ENCODE measurements around the gene CTNND2.

Gene CTNND2

DNA sequence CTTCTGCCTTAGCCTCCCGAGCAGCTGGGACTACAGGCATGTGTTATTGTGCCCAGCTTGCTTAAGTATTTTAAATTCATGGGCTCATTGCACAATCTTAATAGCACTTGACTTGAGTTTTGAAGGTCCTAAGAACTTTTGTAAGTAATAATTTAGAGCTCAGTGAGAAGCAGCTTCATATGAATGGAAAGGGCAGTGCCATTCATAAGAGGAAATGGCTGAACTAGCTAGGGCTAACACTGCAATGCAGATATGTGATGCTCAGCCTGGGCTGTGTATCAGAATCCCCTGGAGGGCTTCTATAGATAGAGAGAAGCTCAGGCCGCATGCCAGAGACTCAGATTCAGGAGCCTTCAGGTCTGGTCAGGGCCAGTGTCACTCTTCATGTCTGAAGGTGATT is 847.7 kb downstream of the CTNND2 start:
- Histone ChIP-seq H3K4me1 (ENCODE audit: control insufficient read depth in 1 of 2, insufficient read depth in 2 of 2, low read length in 2 of 2) (no peaks in the 10 kb centered on the region), H3K4me3 (ENCODE audit: low read depth in 1 of 2, low read length in 2 of 2) (no peak overlapping the region), H3K27ac (ENCODE audit: low read depth, low read length) (no peak overlapping the region), H3K27me3 (ENCODE audit: control insufficient read depth in 1 of 2, insufficient read depth in 2 of 2, low read length in 2 of 2) (no peaks in the 10 kb centered on the region), H3K9ac (ENCODE audit: low read depth in 1 of 2, low read length in 2 of 2) (no peak overlapping the region), H3K9me3 (ENCODE audit: control insufficient read depth in 1 of 2, low read length in 2 of 2) (no peaks in the 10 kb centered on the region), H3K36me3 (ENCODE audit: control insufficient read depth in 1 of 2, insufficient read depth in 2 of 2, low read length in 2 of 2) (no peaks in the 10 kb centered on the region)

GRCh38 chr5:11054014-11054413 is 850.2 kb downstream of the CTNND2 start:
- no peaks in the 10 kb centered on the region for H3K4me1 ChIP-seq (ENCODE audit: control insufficient read depth in 1 of 2, insufficient read depth in 2 of 2, low read length in 2 of 2)
- H3K9me3 ChIP-seq (ENCODE audit: control insufficient read depth in 1 of 2, low read length in 2 of 2), result no peaks in the 10 kb centered on the region
- no peaks in the 10 kb centered on the region for H3K27me3 ChIP-seq (ENCODE audit: control insufficient read depth in 1 of 2, insufficient read depth in 2 of 2, low read length in 2 of 2)
- no peak overlapping the region for H3K9ac ChIP-seq (ENCODE audit: low read depth in 1 of 2, low read length in 2 of 2)
- H3K27ac ChIP-seq (ENCODE audit: low read depth, low read length), result no peak overlapping the region
- no peak overlapping the region for H3K4me3 ChIP-seq (ENCODE audit: low read depth in 1 of 2, low read length in 2 of 2)
- no peaks in the 10 kb centered on the region for H3K36me3 ChIP-seq (ENCODE audit: control insufficient read depth in 1 of 2, insufficient read depth in 2 of 2, low read length in 2 of 2)

- Histone ChIP-seq H3K9me3 (ENCODE audit: control insufficient read depth in 1 of 2, low read length in 2 of 2) (no peaks in the 10 kb centered on the region), H3K27ac (ENCODE audit: low read depth, low read length) (no peak overlapping the region), H3K36me3 (ENCODE audit: control insufficient read depth in 1 of 2, insufficient read depth in 2 of 2, low read length in 2 of 2) (no peaks in the 10 kb centered on the region), H3K9ac (ENCODE audit: low read depth in 1 of 2, low read length in 2 of 2) (no peak overlapping the region), H3K4me1 (ENCODE audit: control insufficient read depth in 1 of 2, insufficient read depth in 2 of 2, low read length in 2 of 2) (no peaks in the 10 kb centered on the region), H3K27me3 (ENCODE audit: control insufficient read depth in 1 of 2, insufficient read depth in 2 of 2, low read length in 2 of 2) (no peaks in the 10 kb centered on the region), H3K4me3 (ENCODE audit: low read depth in 1 of 2, low read length in 2 of 2) (no peak overlapping the region)
Observed at GRCh38 chr5:11052871-11053270, 851.4 kb downstream of the CTNND2 start.

- Histone ChIP-seq H3K9ac (ENCODE audit: low read depth in 1 of 2, low read length in 2 of 2) (no peak overlapping the region), H3K27ac (ENCODE audit: low read depth, low read length) (no peak overlapping the region), H3K4me1 (ENCODE audit: control insufficient read depth in 1 of 2, insufficient read depth in 2 of 2, low read length in 2 of 2) (no peaks in the 10 kb centered on the region), H3K36me3 (ENCODE audit: control insufficient read depth in 1 of 2, insufficient read depth in 2 of 2, low read length in 2 of 2) (no peaks in the 10 kb centered on the region), H3K9me3 (ENCODE audit: control insufficient read depth in 1 of 2, low read length in 2 of 2) (no peaks in the 10 kb centered on the region), H3K4me3 (ENCODE audit: low read depth in 1 of 2, low read length in 2 of 2) (no peak overlapping the region), H3K27me3 (ENCODE audit: control insufficient read depth in 1 of 2, insufficient read depth in 2 of 2, low read length in 2 of 2) (no peaks in the 10 kb centered on the region)
Observed at GRCh38 chr5:11050596-11051304, 853.5 kb downstream of the CTNND2 start.

DNA sequence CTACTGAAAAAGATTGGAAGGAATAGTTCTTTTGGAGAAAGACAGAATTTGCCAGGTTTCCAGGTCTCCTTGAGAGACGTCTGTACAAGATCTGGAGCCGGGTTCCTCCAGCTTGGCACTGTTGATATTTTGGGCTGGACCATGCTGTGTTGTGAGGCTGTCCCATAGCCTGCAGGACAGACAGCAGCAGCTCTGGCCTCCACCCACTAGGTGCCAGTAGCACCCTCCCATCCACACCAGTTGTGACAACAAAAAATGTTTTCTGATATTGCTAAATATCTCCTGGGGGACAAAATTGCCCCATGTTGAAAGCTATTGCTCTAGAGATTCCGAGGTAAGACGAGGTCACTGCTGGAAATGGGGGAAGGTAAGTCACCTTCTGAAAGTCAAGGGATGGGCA is 855.5 kb downstream of the CTNND2 start:
- Histone ChIP-seq H3K9me3 (ENCODE audit: control insufficient read depth in 1 of 2, low read length in 2 of 2) (no peaks in the 10 kb centered on the region), H3K36me3 (ENCODE audit: control insufficient read depth in 1 of 2, insufficient read depth in 2 of 2, low read length in 2 of 2) (no peaks in the 10 kb centered on the region), H3K9ac (ENCODE audit: low read depth in 1 of 2, low read length in 2 of 2) (no peak overlapping the region), H3K27ac (ENCODE audit: low read depth, low read length) (no peak overlapping the region), H3K4me1 (ENCODE audit: control insufficient read depth in 1 of 2, insufficient read depth in 2 of 2, low read length in 2 of 2) (no peaks in the 10 kb centered on the region), H3K27me3 (ENCODE audit: control insufficient read depth in 1 of 2, insufficient read depth in 2 of 2, low read length in 2 of 2) (peaks cover 0 to 3% of the 10 kb centered on the region in 2 donors), H3K4me3 (ENCODE audit: low read depth in 1 of 2, low read length in 2 of 2) (no peak overlapping the region)

DNA sequence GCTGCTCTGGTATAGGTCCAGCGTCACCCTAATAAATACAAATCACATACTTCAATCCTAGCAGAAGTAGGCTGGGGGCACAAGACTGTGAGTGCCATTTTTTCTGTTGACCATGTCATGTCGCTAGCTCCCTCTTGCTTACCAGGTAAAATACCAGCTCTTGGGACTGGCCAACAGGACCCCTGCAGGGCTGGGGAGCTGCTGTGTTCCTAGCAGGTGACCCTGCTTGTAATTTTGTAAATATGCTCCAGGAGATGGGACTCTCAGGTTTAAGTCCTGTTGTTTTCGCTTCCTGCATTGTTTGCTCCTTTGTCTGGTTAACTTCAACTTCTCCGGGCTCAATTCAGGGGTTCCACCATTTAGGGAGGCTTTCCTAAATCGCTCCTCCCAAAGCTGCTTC is 856.6 kb downstream of the CTNND2 start:
- Histone ChIP-seq H3K4me1 (ENCODE audit: control insufficient read depth in 1 of 2, insufficient read depth in 2 of 2, low read length in 2 of 2) (no peaks in the 10 kb centered on the region), H3K9me3 (ENCODE audit: control insufficient read depth in 1 of 2, low read length in 2 of 2) (no peaks in the 10 kb centered on the region), H3K4me3 (ENCODE audit: low read depth in 1 of 2, low read length in 2 of 2) (no peak overlapping the region), H3K9ac (ENCODE audit: low read depth in 1 of 2, low read length in 2 of 2) (no peak overlapping the region), H3K27ac (ENCODE audit: low read depth, low read length) (no peak overlapping the region), H3K36me3 (ENCODE audit: control insufficient read depth in 1 of 2, insufficient read depth in 2 of 2, low read length in 2 of 2) (no peaks in the 10 kb centered on the region), H3K27me3 (ENCODE audit: control insufficient read depth in 1 of 2, insufficient read depth in 2 of 2, low read length in 2 of 2) (peaks cover 0 to 3% of the 10 kb centered on the region in 2 donors)

DNA sequence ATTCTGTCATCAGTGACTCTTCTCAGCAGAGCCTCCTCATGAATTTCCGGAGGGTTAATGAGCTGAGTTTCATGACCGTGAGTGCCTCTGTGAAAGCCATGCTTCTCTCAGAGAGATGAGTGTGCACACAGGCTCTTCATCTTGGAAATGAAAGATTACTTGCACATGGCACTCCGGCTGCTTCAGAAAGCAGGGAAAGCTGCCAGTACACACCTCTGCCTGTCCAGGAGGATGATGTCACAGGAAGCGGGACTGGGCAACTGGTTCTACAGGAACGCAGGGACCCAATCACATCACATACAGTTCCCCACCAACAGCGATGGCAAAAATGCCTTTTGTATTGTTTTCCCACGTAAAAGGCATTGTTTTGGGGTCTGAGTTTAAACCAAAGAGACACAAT is 857.2 kb downstream of the CTNND2 start:
- H3K27me3 ChIP-seq (ENCODE audit: control insufficient read depth in 1 of 2, insufficient read depth in 2 of 2, low read length in 2 of 2), result peaks cover 0 to 3% of the 10 kb centered on the region in 2 donors
- no peaks in the 10 kb centered on the region for H3K9me3 ChIP-seq (ENCODE audit: control insufficient read depth in 1 of 2, low read length in 2 of 2)
- H3K4me3 ChIP-seq (ENCODE audit: low read depth in 1 of 2, low read length in 2 of 2), result no peak overlapping the region
- no peaks in the 10 kb centered on the region for H3K4me1 ChIP-seq (ENCODE audit: control insufficient read depth in 1 of 2, insufficient read depth in 2 of 2, low read length in 2 of 2)
- H3K27ac ChIP-seq (ENCODE audit: low read depth, low read length), result no peak overlapping the region
- no peak overlapping the region for H3K9ac ChIP-seq (ENCODE audit: low read depth in 1 of 2, low read length in 2 of 2)
- no peaks in the 10 kb centered on the region for H3K36me3 ChIP-seq (ENCODE audit: control insufficient read depth in 1 of 2, insufficient read depth in 2 of 2, low read length in 2 of 2)

DNA sequence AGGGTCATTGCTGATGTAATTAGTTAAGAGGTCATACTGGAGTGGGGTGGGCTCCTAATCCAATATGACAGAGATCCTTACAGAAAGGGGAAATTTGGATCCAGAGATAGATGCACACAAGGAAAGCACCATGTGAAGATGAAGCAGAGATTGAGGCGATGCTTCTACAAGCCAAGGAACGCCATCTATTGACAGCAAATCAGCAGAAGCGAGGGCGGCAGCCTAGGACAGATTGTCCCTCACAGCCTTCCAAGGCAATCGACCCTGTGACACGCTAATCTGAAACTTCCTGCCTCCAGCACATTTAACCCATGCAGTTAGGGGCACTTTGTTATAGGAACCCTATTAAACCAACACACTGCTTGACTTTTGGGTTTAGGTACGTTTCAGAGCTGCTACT is 858.1 kb downstream of the CTNND2 start:
- Histone ChIP-seq H3K27me3 (ENCODE audit: control insufficient read depth in 1 of 2, insufficient read depth in 2 of 2, low read length in 2 of 2) (peaks cover 0 to 3% of the 10 kb centered on the region in 2 donors), H3K9me3 (ENCODE audit: control insufficient read depth in 1 of 2, low read length in 2 of 2) (no peaks in the 10 kb centered on the region), H3K9ac (ENCODE audit: low read depth in 1 of 2, low read length in 2 of 2) (no peak overlapping the region), H3K27ac (ENCODE audit: low read depth, low read length) (no peak overlapping the region), H3K4me3 (ENCODE audit: low read depth in 1 of 2, low read length in 2 of 2) (no peak overlapping the region), H3K4me1 (ENCODE audit: control insufficient read depth in 1 of 2, insufficient read depth in 2 of 2, low read length in 2 of 2) (no peaks in the 10 kb centered on the region), H3K36me3 (ENCODE audit: control insufficient read depth in 1 of 2, insufficient read depth in 2 of 2, low read length in 2 of 2) (no peaks in the 10 kb centered on the region)

DNA sequence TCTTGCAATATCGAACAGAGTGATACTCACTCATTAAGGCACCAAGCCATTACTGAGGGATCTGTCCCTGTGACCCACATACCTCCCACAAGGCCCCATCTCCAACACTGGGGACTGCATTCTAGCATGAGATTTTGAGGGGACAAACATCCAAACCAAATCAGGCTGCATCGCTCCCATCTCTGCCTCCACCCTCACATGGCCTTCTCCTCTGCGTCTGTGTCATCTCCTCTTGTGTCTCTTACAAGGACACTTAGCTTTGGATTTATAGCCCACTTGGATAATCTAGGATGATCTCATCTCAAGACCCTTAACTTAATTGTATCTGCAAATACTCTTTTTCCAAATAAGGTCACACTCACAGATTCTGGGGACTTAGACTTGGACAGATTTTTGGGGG is 858.8 kb downstream of the CTNND2 start:
- Histone ChIP-seq H3K27ac (ENCODE audit: low read depth, low read length) (no peak overlapping the region), H3K4me3 (ENCODE audit: low read depth in 1 of 2, low read length in 2 of 2) (no peak overlapping the region), H3K9ac (ENCODE audit: low read depth in 1 of 2, low read length in 2 of 2) (no peak overlapping the region), H3K9me3 (ENCODE audit: control insufficient read depth in 1 of 2, low read length in 2 of 2) (no peaks in the 10 kb centered on the region), H3K4me1 (ENCODE audit: control insufficient read depth in 1 of 2, insufficient read depth in 2 of 2, low read length in 2 of 2) (no peaks in the 10 kb centered on the region), H3K36me3 (ENCODE audit: control insufficient read depth in 1 of 2, insufficient read depth in 2 of 2, low read length in 2 of 2) (no peaks in the 10 kb centered on the region), H3K27me3 (ENCODE audit: control insufficient read depth in 1 of 2, insufficient read depth in 2 of 2, low read length in 2 of 2) (peaks cover 0 to 3% of the 10 kb centered on the region in 2 donors)

DNA sequence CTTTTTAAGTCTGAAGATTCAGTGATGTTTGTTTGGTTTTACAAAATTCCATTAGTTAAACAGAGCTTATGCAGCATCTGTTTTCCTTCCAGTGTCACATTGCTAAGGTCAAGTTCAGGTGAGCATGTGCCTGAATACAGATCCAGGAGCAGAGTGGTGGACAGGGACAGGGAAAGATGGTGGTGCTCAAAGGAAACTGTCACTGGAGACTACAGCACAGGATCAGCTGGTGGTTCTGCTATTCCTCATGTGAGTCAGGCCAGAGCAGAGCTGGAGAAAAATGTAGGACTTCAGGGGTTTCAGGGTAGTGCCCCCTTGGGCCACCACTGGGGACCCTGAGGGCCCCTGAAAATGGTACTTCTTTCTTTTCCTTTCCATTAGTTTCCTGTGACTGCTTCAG is 859.7 kb downstream of the CTNND2 start:
- H3K27ac ChIP-seq (ENCODE audit: low read depth, low read length), result no peak overlapping the region
- H3K9ac ChIP-seq (ENCODE audit: low read depth in 1 of 2, low read length in 2 of 2), result no peak overlapping the region
- no peak overlapping the region for H3K4me3 ChIP-seq (ENCODE audit: low read depth in 1 of 2, low read length in 2 of 2)
- no peaks in the 10 kb centered on the region for H3K36me3 ChIP-seq (ENCODE audit: control insufficient read depth in 1 of 2, insufficient read depth in 2 of 2, low read length in 2 of 2)
- peaks cover 0 to 3% of the 10 kb centered on the region in 2 donors for H3K27me3 ChIP-seq (ENCODE audit: control insufficient read depth in 1 of 2, insufficient read depth in 2 of 2, low read length in 2 of 2)
- no peaks in the 10 kb centered on the region for H3K9me3 ChIP-seq (ENCODE audit: control insufficient read depth in 1 of 2, low read length in 2 of 2)
- H3K4me1 ChIP-seq (ENCODE audit: control insufficient read depth in 1 of 2, insufficient read depth in 2 of 2, low read length in 2 of 2), result no peaks in the 10 kb centered on the region

DNA sequence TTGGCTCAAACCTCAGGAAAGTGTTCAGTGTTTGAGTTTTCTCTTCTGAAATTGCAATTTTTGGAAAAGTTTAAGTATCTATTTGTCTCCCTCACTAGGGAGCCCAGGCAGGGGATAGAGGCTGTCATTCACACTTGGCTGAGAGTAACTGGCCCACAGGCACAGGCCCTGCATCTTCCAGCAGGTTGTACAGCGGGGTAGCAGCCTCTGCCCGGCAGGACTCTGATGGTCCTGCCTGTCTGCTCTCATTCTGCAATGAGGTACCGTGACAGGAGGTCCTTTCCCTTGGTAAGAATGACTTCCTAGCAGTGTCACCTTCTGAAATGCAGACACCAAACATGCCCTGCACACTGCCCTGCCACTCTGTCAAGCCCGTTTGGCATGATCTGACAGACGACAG is 860.4 kb downstream of the CTNND2 start:
- no peaks in the 10 kb centered on the region for H3K36me3 ChIP-seq (ENCODE audit: control insufficient read depth in 1 of 2, insufficient read depth in 2 of 2, low read length in 2 of 2)
- no peaks in the 10 kb centered on the region for H3K4me1 ChIP-seq (ENCODE audit: control insufficient read depth in 1 of 2, insufficient read depth in 2 of 2, low read length in 2 of 2)
- H3K9ac ChIP-seq (ENCODE audit: low read depth in 1 of 2, low read length in 2 of 2), result no peak overlapping the region
- H3K27ac ChIP-seq (ENCODE audit: low read depth, low read length), result no peak overlapping the region
- no peaks in the 10 kb centered on the region for H3K9me3 ChIP-seq (ENCODE audit: control insufficient read depth in 1 of 2, low read length in 2 of 2)
- no peak overlapping the region for H3K4me3 ChIP-seq (ENCODE audit: low read depth in 1 of 2, low read length in 2 of 2)
- peaks cover 0 to 3% of the 10 kb centered on the region in 2 donors for H3K27me3 ChIP-seq (ENCODE audit: control insufficient read depth in 1 of 2, insufficient read depth in 2 of 2, low read length in 2 of 2)

All from duodenal mucosa (tissue), 2 donors.